ENCODE data around the gene SLC4A3.

DNA sequence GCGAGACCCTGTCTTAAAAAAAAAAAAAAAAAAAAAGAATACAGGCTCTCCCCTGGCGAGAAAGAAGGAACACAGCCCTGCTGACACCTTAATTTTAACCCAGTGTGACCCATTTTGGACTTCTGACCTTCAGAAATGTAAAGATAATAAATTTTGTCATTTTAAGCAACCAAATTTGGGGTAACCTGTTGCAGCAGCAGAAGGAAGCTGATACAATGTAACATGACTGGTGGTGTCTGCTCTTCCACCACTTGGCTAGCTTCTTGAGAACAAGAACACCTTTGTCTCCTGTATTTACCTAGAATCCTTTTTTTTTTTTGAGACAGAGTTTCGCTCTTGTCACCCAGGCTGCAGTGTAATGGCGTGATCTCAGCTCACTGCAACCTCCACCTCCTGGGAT, 36.3 kb upstream of the SLC4A3 start:
- TF ChIP-seq, protein P1, sequence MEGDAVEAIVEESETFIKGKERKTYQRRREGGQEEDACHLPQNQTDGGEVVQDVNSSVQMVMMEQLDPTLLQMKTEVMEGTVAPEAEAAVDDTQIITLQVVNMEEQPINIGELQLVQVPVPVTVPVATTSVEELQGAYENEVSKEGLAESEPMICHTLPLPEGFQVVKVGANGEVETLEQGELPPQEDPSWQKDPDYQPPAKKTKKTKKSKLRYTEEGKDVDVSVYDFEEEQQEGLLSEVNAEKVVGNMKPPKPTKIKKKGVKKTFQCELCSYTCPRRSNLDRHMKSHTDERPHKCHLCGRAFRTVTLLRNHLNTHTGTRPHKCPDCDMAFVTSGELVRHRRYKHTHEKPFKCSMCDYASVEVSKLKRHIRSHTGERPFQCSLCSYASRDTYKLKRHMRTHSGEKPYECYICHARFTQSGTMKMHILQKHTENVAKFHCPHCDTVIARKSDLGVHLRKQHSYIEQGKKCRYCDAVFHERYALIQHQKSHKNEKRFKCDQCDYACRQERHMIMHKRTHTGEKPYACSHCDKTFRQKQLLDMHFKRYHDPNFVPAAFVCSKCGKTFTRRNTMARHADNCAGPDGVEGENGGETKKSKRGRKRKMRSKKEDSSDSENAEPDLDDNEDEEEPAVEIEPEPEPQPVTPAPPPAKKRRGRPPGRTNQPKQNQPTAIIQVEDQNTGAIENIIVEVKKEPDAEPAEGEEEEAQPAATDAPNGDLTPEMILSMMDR (conservative IDR thresholded peaks at IDR 0.05), result no peak
- no peak for TF ChIP-seq EZH2 (IDR thresholded peaks at IDR 0.05; ENCODE audit: low read depth)
